Tibial nerve (tissue), 4 donors: Measurements from ENCODE around the gene TM9SF4. TPM values are rescaled to one million over a fixed set of nuclear protein-coding genes. Genes with fewer than 3 reads are reported as not detected.
A peak's percentile ranks its signal among the peaks of the same experiment; 100 is the strongest.

Source experiments
- DNase-seq, 2 donors: peaks; one replicate each; pipeline ENCODE4 v3.0.0-alpha.2; 2019; ENCODE audit warnings: low spot score in 2 of 2
- H3K27ac ChIP-seq, 4 donors: fragments of 200-600 bp; sonication (generic) in 3 of 4; one replicate each; pipeline ENCODE4 v1.5.1; 2017 to 2019; ENCODE audit warnings: mild to moderate bottlenecking in 1 of 4
- H3K27me3 ChIP-seq, 2 donors: fragments of 200-600 bp; sonication (generic) in 1 of 2; one replicate each; pipeline versions ENCODE4 v1.5.1 to v1.6.0; 2017 to 2019
- H3K36me3 ChIP-seq, 3 donors: fragments of 200-600 bp; sonication (generic); one replicate each; pipeline ENCODE4 v1.5.1; 2018 to 2019
- H3K4me1 ChIP-seq, 4 donors: fragments of 200-600 bp; sonication (generic) in 3 of 4; one replicate each; pipeline ENCODE4 v1.5.1; 2017 to 2019
- H3K4me3 ChIP-seq, 4 donors: fragments of 200-600 bp; sonication (generic) in 3 of 4; one replicate each; pipeline ENCODE4 v1.5.1; 2017 to 2019; ENCODE audit warnings: mild to moderate bottlenecking in 1 of 4, moderate library complexity in 1 of 4
- H3K9me3 ChIP-seq, 4 donors: fragments of 200-600 bp; sonication (generic) in 3 of 4; one replicate each; pipeline ENCODE4 v1.5.1; 2017 to 2019
- EP300 ChIP-seq, 2 donors: sonication (generic); formaldehyde crosslinking; IDR thresholded peaks; one replicate each; pipeline ENCODE4 v1.6.1; 2017; ENCODE audit warnings: antibody characterized with exemption in 2 of 2, mild to moderate bottlenecking in 1 of 2
- POLR2A ChIP-seq, 2 donors: fragments of 450-650 bp; IDR thresholded peaks; one replicate each; pipeline ENCODE4 v1.6.1; 2017; ENCODE audit warnings: antibody characterized with exemption in 2 of 2, mild to moderate bottlenecking in 2 of 2, moderate library complexity in 2 of 2
- WGBS, 2 donors: methylation state at CpG; one replicate each; pipeline ENCODE4 v1.1.5; 2018; 5-methylcytosine and 5-hydroxymethylcytosine counted together
- total RNA-seq, 4 donors: library from RNA; depleted of rRNA; stranded (reverse); fragments of >200 nt; gene quantifications; one replicate each; pipeline ENCODE4 v1.1.0, GENCODE V29; 2016
- TF ChIP-seq, protein P1 (sequence below), 5 experiments: fragments of 200-600 bp in 3 of 5; fragments of 450-650 bp in 2 of 5; sonication (generic) in 3 of 5; IDR thresholded peaks; one replicate each; pipeline ENCODE4 v1.5.1; 2016 to 2019; ENCODE audit warnings: antibody characterized with exemption in 5 of 5, mild to moderate bottlenecking in 3 of 5, moderate library complexity in 2 of 5

Gene TM9SF4
- total RNA-seq, 4 donors from 2014 or later, result 23.1 to 40.5 (median 28.8) TPM

DNA sequence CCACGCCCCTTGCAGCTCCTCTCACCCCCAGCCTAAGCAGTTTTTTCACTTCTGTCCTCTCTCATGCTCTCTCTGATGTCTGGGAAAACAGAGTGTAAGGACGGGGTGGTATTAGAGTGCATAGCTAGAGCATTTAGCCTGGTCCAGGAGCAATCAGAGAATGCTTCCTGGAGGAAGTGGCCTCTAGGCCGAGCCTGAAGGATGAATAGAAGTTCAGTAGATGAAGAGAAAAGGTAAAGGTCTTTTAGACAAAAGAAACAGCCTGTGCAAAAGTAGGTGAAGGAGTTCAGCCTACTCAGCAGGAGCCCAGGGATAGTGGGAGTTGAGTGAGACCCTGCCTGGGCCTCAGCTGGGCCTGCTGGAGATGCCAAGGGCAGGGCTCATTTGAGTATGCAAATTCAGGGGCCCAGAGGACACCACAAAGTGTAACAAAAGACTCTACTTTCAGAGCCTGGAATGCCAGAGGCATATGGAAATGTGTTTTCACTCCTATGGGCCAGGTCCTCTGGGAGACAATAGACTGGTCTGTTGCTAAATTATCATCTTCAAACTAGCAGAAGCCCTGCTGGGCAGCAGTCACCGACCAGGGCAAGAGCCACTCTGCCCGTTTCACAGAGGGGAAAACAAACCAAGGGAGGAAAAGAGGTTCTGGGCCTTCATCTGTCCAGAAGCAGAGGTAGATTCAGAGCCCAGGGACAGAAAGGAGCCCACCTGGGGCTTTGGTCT is 19.7 kb upstream of the TM9SF4 start:
- Histone ChIP-seq H3K9me3 (peaks cover 0 to 3% (median 0%) of the 10 kb centered on the region in 4 donors), H3K4me1 (no peaks in the 10 kb centered on the region), H3K27me3 (no peaks in the 10 kb centered on the region), H3K4me3 (no peak overlapping the region), H3K36me3 (no peaks in the 10 kb centered on the region), H3K27ac (no peak overlapping the region)
- 55% methylated on average over 5 of the region's 5 CpGs for WGBS, 2 donors
- no peak for TF ChIP-seq EP300 (IDR thresholded peaks at IDR 0.05)
- TF ChIP-seq POLR2A (IDR thresholded peaks at IDR 0.05), result no peak
- TF ChIP-seq, protein P1, sequence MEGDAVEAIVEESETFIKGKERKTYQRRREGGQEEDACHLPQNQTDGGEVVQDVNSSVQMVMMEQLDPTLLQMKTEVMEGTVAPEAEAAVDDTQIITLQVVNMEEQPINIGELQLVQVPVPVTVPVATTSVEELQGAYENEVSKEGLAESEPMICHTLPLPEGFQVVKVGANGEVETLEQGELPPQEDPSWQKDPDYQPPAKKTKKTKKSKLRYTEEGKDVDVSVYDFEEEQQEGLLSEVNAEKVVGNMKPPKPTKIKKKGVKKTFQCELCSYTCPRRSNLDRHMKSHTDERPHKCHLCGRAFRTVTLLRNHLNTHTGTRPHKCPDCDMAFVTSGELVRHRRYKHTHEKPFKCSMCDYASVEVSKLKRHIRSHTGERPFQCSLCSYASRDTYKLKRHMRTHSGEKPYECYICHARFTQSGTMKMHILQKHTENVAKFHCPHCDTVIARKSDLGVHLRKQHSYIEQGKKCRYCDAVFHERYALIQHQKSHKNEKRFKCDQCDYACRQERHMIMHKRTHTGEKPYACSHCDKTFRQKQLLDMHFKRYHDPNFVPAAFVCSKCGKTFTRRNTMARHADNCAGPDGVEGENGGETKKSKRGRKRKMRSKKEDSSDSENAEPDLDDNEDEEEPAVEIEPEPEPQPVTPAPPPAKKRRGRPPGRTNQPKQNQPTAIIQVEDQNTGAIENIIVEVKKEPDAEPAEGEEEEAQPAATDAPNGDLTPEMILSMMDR (IDR thresholded peaks at IDR 0.05), result no peak
- DNase-seq, result no peak

DNA sequence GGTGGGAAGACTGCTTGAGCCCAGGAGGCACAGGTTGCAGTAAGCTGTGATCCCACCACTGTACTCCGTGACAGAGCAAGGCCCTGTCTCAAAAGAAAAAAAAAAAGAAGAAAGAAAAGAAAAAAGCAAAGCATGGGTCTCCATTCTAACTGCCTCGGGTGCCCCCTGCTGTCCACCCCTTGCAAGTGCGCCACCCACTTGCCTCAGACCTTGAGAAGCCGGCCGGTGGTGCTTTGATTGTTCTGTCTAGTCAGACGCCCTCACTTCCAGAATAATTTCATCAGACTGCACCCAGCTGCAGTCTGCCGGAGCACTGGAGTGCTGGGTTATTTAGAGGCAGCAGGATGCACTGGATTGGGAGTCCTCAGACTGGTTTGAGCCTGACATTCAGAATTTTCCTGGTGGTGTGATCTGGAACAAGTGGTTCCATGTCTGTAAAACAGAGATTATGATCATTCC is 17.6 kb upstream of the TM9SF4 start:
- no peaks in the 10 kb centered on the region for H3K27me3 ChIP-seq
- H3K4me1 ChIP-seq, result no peaks in the 10 kb centered on the region
- peak; percentile 65 to 88 for DNase-seq
- peaks cover 0 to 3% (median 0%) of the 10 kb centered on the region in 4 donors for H3K9me3 ChIP-seq
- no peak overlapping the region for H3K4me3 ChIP-seq
- H3K27ac ChIP-seq, result no peak overlapping the region
- no peak for TF ChIP-seq POLR2A (IDR thresholded peaks at IDR 0.05)
- TF ChIP-seq, protein P1 (IDR thresholded peaks at IDR 0.05), result peak; percentile 65 to 90 (median 85)
- 0 to 1% methylated on average over 6 to 7 of the region's 7 CpGs for WGBS, 2 donors
- H3K36me3 ChIP-seq, result no peaks in the 10 kb centered on the region

DNA sequence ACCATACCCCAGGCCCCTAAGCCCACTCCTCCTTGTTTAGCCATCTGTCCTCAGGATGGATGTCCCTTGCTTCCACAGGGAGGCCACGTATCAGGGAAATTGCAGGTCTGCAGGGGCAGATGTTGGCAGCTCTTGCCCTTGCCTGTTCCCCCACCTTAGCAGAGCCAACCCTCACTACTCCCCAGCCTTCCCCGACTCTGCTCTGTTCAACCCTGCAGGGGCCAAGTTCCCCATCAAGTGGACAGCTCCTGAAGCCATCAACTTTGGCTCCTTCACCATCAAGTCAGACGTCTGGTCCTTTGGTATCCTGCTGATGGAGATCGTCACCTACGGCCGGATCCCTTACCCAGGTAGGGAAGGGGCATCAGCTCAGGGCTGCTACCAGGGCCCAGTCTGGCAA is 10.7 kb upstream of the TM9SF4 start:
- no peak overlapping the region for H3K4me3 ChIP-seq
- no peak overlapping the region for H3K27ac ChIP-seq
- 66 to 78% methylated on average over 6 of the region's 6 CpGs for WGBS, 2 donors
- TF ChIP-seq POLR2A (IDR thresholded peaks at IDR 0.05) (no peak), EP300 (IDR thresholded peaks at IDR 0.05) (no peak)
- TF ChIP-seq, protein P1 (IDR thresholded peaks at IDR 0.05), result no peak
- H3K4me1 ChIP-seq, result no peaks in the 10 kb centered on the region
- no peak for DNase-seq
- H3K27me3 ChIP-seq, result peaks cover 0 to 16% of the 10 kb centered on the region in 2 donors
- no peaks in the 10 kb centered on the region for H3K36me3 ChIP-seq
- H3K9me3 ChIP-seq, result no peaks in the 10 kb centered on the region

DNA sequence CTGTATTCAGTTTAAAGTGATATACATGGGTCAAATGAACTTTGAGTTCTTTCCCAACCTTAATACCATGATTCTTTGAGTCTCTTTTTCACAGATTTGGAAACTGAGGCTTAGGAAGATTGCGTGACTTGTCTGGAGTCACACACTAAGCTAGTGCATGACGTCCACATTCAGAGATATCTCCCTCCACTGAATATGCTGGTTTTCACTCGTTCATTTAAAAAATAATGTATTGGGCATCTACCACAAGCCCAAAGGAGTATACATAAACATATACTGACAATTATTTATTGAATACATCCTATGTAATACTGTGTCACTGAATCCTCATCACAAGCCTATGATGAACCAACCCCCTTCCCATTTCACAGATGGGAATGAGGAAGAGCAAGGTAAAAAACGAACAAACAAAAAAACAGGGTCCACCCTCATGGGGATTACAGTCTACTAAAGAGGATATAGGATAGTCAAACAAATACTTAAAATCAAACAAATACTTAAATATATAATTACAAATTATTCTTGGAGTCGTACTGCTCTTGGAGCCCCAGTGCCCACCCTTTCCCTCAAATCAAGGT is 611 bp upstream of the TM9SF4 start:
- WGBS, 2 donors, result 60 to 65% methylated on average over 5 of the region's 5 CpGs

More for the DNA sequence above, 611 bp upstream of the TM9SF4 start:
- H3K4me1 ChIP-seq, result peaks cover 0 to 38% (median 17%) of the 10 kb centered on the region in 4 donors
- H3K27me3 ChIP-seq, result no peaks in the 10 kb centered on the region
- no peak for DNase-seq
- peak overlapping the region in 3 of 4 donors; percentile 89 to 94 (median 89) for H3K4me3 ChIP-seq
- H3K36me3 ChIP-seq, result no peaks in the 10 kb centered on the region
- no peaks in the 10 kb centered on the region for H3K9me3 ChIP-seq
- TF ChIP-seq POLR2A (IDR thresholded peaks at IDR 0.05) (no peak), EP300 (IDR thresholded peaks at IDR 0.05) (no peak)
- TF ChIP-seq, protein P1 (IDR thresholded peaks at IDR 0.05), result no peak
- H3K27ac ChIP-seq, result peak overlapping the region; percentile 93 to 98 (median 96)
